Caco-2 (cell line): Measurements from ENCODE around the gene KLHL18. TPM values are rescaled to one million over a fixed set of nuclear protein-coding genes. Genes with fewer than 3 reads are reported as not detected.

Source experiments
- BruUV-seq: library from RNA; stranded (reverse); fragments of 400-500 nt; replicated peaks from 2 replicates; lab custom pipeline; 2021; lab: Mats Ljungman, UMichigan
- CTCF ChIA-PET: fragments of 300-600 bp; sonication (Branson Sonifier 250); formaldehyde crosslinking; loops from one replicate; lab custom pipeline; 2022; ENCODE audit warnings: antibody characterized with exemption; lab: Charles Lee
- POLR2A ChIA-PET: fragments of 300-600 bp; sonication (Branson Sonifier 250); formaldehyde crosslinking; loops from one replicate; lab custom pipeline; 2022; ENCODE audit warnings: antibody characterized with exemption; lab: Charles Lee
- DNase-seq, 2 experiments: peaks; one replicate each; pipeline versions ENCODE4 v3.0.0 to v3.0.0-alpha.2; 2020 to 2022
- H3K27me3 ChIP-seq: replicated peaks from 2 replicates; pipeline ENCODE4 v1.6.0; 2011; ENCODE audit warnings: low read length; ENCODE audit not compliant: control insufficient read depth, insufficient read depth
- H3K36me3 ChIP-seq: 2 replicates; pipeline ENCODE4 v1.5.1; 2011; ENCODE audit warnings: low read length; ENCODE audit not compliant: control insufficient read depth, insufficient read depth
- H3K4me1 ChIP-seq: fragments of 250-450 bp; sonication (Bioruptor Pico); 2 replicates; pipeline ENCODE4 v1.5.1; 2020; ENCODE audit warnings: mild to moderate bottlenecking
- H3K4me3 ChIP-seq: 2 replicates; pipeline ENCODE4 v1.5.1; 2011; ENCODE audit warnings: low read depth, mild to moderate bottlenecking, control low read depth, low read length
- H3K9me3 ChIP-seq: fragments of 250-450 bp; sonication (Bioruptor Pico); 2 replicates; pipeline ENCODE4 v1.5.1; 2020; ENCODE audit warnings: mild to moderate bottlenecking, moderate library complexity
- H3K27ac Mint-ChIP-seq: one replicate; pipeline ENCODE4 v1.8.0; 2022; ENCODE audit warnings: mixed read lengths; ENCODE audit not compliant: unreplicated experiment
- H3K27me3 Mint-ChIP-seq: one replicate; pipeline ENCODE4 v1.8.0; 2022; ENCODE audit warnings: mixed read lengths; ENCODE audit not compliant: insufficient read depth, unreplicated experiment
- H3K36me3 Mint-ChIP-seq: one replicate; pipeline ENCODE4 v1.8.0; 2022; ENCODE audit warnings: mild to moderate bottlenecking, mixed read lengths; ENCODE audit not compliant: insufficient read depth, unreplicated experiment
- H3K4me1 Mint-ChIP-seq: one replicate; pipeline ENCODE4 v1.8.0; 2022; ENCODE audit warnings: low read depth, mixed read lengths; ENCODE audit not compliant: unreplicated experiment
- H3K4me3 Mint-ChIP-seq: one replicate; pipeline ENCODE4 v1.8.0; 2022; ENCODE audit warnings: mild to moderate bottlenecking, moderate library complexity, mixed read lengths; ENCODE audit not compliant: unreplicated experiment
- H3K9me3 Mint-ChIP-seq: one replicate; pipeline ENCODE4 v1.8.0; 2022; ENCODE audit warnings: mixed read lengths; ENCODE audit not compliant: unreplicated experiment
- intact Hi-C: fragments of 100-400 bp; cut with micrococcal nuclease; formaldehyde crosslinking; loops from one replicate; pipeline ENCODE4 v1.10.0; 2022; ENCODE audit not compliant: unreplicated experiment
- total RNA-seq: library from RNA; stranded (reverse); gene quantifications from 2 replicates; pipeline ENCODE4 v1.2.3, GENCODE V29; 2022
- TF ChIP-seq, protein P1 (sequence below), 2 experiments: fragments of 200-600 bp in 1 of 2; IDR thresholded peaks; 1 replicate in 1 of 2; 2 replicates in 1 of 2; pipeline versions ENCODE4 v1.5.1 to v1.8.0; 2011 to 2022; ENCODE audit warnings: antibody characterized with exemption in 1 of 2, control low read depth in 1 of 2, inconsistent platforms in 1 of 2, low read depth in 1 of 2, low read length in 1 of 2, mild to moderate bottlenecking in 1 of 2, moderate library complexity in 1 of 2; ENCODE audit not compliant: insufficient read depth in 1 of 2, severe bottlenecking in 1 of 2, unreplicated experiment in 1 of 2

The KLHL18 gene
- total RNA-seq, 1 experiment from 2014 or later: 29.5 TPM

DNA sequence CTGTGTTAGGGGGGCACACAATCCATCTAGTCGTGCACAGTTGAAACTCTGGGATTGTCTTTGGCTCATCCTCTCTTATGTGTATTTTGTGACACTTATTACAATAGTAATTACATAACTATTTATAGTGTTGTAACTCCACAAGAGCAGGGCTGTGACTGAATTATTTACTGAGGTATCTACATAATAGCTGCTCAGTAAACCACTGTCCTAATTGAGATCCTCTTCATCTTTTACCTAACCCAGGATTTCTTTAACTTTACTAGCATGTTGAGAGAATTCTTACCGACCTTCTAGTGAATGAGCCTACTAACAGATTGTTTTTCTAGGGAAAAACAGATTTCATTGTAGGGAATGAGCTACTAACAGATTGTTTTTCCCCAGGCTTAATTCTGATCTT lies 11.1 kb downstream of the KLHL18 start:
- no peak for DNase-seq
- H3K36me3 ChIP-seq: no peaks in the 10 kb centered on the region
- BruUV-seq: no TSS peak
- H3K27me3 Mint-ChIP-seq: no peaks in the 10 kb centered on the region
- intact Hi-C loops: no loop called here
- no peak overlapping the region for H3K4me3 Mint-ChIP-seq
- POLR2A ChIA-PET: no interaction called here
- no peaks in the 10 kb centered on the region for H3K9me3 ChIP-seq
- no peak overlapping the region for H3K4me3 ChIP-seq
- no peaks in the 10 kb centered on the region for H3K9me3 Mint-ChIP-seq
- CTCF ChIA-PET: no interaction called here
- H3K4me1 Mint-ChIP-seq: no peaks in the 10 kb centered on the region
- peaks cover 7% of the 10 kb centered on the region for H3K36me3 Mint-ChIP-seq
- H3K4me1 ChIP-seq: no peaks in the 10 kb centered on the region
- H3K27ac Mint-ChIP-seq: no peak overlapping the region
- no peaks in the 10 kb centered on the region for H3K27me3 ChIP-seq
- TF ChIP-seq, protein P1, sequence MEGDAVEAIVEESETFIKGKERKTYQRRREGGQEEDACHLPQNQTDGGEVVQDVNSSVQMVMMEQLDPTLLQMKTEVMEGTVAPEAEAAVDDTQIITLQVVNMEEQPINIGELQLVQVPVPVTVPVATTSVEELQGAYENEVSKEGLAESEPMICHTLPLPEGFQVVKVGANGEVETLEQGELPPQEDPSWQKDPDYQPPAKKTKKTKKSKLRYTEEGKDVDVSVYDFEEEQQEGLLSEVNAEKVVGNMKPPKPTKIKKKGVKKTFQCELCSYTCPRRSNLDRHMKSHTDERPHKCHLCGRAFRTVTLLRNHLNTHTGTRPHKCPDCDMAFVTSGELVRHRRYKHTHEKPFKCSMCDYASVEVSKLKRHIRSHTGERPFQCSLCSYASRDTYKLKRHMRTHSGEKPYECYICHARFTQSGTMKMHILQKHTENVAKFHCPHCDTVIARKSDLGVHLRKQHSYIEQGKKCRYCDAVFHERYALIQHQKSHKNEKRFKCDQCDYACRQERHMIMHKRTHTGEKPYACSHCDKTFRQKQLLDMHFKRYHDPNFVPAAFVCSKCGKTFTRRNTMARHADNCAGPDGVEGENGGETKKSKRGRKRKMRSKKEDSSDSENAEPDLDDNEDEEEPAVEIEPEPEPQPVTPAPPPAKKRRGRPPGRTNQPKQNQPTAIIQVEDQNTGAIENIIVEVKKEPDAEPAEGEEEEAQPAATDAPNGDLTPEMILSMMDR (IDR thresholded peaks at IDR 0.05; ENCODE audit: insufficient read depth in 1 of 2, low read depth in 1 of 2, low read length in 1 of 2, severe bottlenecking in 1 of 2, unreplicated experiment in 1 of 2): no peak

DNA sequence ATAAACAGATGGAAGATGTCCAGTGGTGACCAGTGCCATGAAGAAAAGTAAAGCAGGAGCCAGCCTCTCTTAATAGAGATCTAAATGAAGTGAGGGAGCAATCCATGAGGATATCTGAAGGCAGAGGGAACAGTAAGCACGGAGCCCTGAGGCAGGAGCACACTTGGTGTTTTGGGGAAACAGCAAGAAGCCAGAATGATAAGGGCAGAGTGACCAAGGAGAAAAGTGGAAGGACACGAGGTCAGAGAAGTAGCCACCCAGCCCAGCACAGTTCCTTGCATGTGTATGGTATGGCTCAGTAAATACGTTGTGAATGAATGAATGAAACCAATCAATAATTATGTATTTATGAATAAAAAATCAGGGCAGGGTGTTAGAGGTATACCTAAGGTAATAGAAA lies 11.6 kb downstream of the KLHL18 start:
- H3K36me3 Mint-ChIP-seq: peaks cover 7% of the 10 kb centered on the region
- ChIA-PET CTCF (no interaction called here), POLR2A (no interaction called here)
- H3K36me3 ChIP-seq: no peaks in the 10 kb centered on the region
- no peak for DNase-seq
- no TSS peak for BruUV-seq
- no peaks in the 10 kb centered on the region for H3K4me1 Mint-ChIP-seq
- H3K27me3 Mint-ChIP-seq: no peaks in the 10 kb centered on the region
- TF ChIP-seq, protein P1 (IDR thresholded peaks at IDR 0.05; ENCODE audit: insufficient read depth in 1 of 2, low read depth in 1 of 2, low read length in 1 of 2, severe bottlenecking in 1 of 2, unreplicated experiment in 1 of 2): no peak
- intact Hi-C loops: no loop called here
- no peaks in the 10 kb centered on the region for H3K4me1 ChIP-seq
- no peaks in the 10 kb centered on the region for H3K27me3 ChIP-seq
- no peak overlapping the region for H3K4me3 Mint-ChIP-seq
- no peak overlapping the region for H3K4me3 ChIP-seq
- no peaks in the 10 kb centered on the region for H3K9me3 ChIP-seq
- H3K9me3 Mint-ChIP-seq: no peaks in the 10 kb centered on the region
- no peak overlapping the region for H3K27ac Mint-ChIP-seq

DNA sequence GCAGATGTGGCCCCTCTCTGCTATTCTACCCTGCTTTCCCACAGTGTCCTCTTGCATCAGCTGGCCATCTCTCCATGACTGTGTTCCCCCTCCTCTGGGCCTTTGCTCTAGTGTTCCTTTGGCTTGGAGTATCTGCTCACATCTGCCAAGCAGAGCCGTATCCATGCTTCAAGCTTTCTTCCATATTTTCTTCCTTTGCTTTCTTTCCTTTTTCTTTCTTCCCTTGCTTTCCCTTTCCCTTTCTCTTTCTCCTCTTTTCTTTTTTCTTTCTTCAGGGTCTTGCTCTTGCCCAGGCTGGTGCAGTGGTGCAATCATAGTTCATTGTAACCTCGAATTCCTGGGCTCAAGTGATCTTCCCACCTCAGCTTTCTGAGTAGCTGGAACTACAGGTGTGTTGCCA lies 12.6 kb downstream of the KLHL18 start:
- no TSS peak for BruUV-seq
- Mint-ChIP-seq H3K27me3 (no peaks in the 10 kb centered on the region), H3K4me3 (no peak overlapping the region), H3K9me3 (no peaks in the 10 kb centered on the region), H3K27ac (no peak overlapping the region), H3K4me1 (no peaks in the 10 kb centered on the region), H3K36me3 (peaks cover 7% of the 10 kb centered on the region)
- Histone ChIP-seq H3K36me3 (no peaks in the 10 kb centered on the region), H3K4me1 (no peaks in the 10 kb centered on the region), H3K9me3 (no peaks in the 10 kb centered on the region), H3K27me3 (no peaks in the 10 kb centered on the region), H3K4me3 (no peak overlapping the region)
- POLR2A ChIA-PET: no interaction called here
- CTCF ChIA-PET: no interaction called here
- intact Hi-C loops: no loop called here
- TF ChIP-seq, protein P1 (IDR thresholded peaks at IDR 0.05; ENCODE audit: insufficient read depth in 1 of 2, low read depth in 1 of 2, low read length in 1 of 2, severe bottlenecking in 1 of 2, unreplicated experiment in 1 of 2): no peak
- no peak for DNase-seq
